Measurements from ENCODE around the gene PCDH1.

Gene PCDH1

DNA sequence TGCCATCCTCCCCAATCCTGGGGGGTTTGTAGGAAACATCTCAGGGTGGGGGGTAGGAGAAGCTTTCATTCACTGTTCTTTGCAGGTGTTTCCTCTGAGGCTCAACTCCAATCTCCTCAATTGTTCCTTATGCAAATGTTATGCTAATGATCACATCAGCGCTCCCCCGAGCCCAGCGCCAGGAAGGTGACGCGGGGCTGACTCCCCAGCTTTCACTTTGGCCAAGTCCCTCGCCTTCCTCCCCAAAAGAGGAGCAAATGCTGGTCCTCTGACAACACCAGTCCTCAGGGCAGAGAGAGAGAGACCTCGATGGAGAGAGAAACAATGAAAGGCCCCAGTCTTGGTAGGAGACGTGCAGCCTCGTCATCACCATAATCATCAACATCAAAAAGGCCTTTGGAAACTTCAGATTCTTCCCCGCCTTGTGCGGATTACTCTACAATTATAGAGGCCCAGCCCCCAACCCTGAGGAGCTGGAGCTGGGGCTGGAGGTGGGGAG is 39.1 kb downstream of the PCDH1 start:
- Histone ChIP-seq H3K27me3 (ENCODE audit: insufficient read depth, insufficient read length) (no peaks in the 10 kb centered on the region), H3K4me1 (ENCODE audit: insufficient read depth, insufficient read length) (peaks cover 16% of the 10 kb centered on the region), H3K36me3 (ENCODE audit: insufficient read depth, insufficient read length, low read length) (no peaks in the 10 kb centered on the region), H3K9ac (ENCODE audit: insufficient read length, low read depth) (no peak overlapping the region), H3K4me3 (ENCODE audit: insufficient read length, low read depth) (no peak overlapping the region), H3K9me3 (ENCODE audit: insufficient read depth, low read length) (no peaks in the 10 kb centered on the region)
- DNase-seq (ENCODE audit: low read depth, low spot score) = peak; percentile 84
- TF ChIP-seq SUZ12 (IDR thresholded peaks at IDR 0.05; ENCODE audit: extremely low read depth, insufficient read depth, insufficient read length) = no peak
- no peak for TF ChIP-seq YY1 (IDR thresholded peaks at IDR 0.05; ENCODE audit: insufficient read depth, insufficient read length)

DNA sequence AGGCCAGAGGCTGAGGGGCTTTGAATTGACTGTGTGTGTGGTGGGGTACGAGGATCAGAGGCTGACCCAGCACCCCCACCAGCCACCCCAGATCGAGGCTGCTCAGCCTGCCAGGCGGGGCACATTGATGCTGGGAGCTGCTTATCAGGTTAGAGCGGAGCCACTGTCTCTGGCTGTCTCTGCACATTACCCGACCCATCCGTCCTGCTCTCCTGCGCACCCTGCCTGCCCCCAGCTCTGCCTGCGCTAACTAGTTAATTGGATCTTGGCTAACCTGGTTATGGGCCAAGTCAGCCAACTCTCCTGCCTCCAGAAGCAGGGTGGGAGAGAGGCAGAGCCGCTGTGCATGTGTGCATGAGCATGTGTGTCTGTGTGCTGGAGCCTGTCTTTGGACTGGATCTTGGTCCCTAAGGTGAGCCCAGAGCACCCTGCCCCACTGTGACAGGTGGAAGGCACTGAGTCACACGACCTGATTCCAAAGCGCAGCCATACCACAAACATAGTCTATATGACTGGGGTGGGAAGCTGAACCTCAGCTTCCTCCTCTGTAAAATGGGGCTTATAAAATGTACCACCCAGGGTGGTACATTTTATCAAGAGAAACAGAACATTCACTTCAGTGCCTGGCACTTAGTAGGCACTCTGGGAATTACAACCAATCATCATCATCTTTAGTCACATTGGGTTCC is 39.7 kb downstream of the PCDH1 start:
- Histone ChIP-seq H3K9me3 (ENCODE audit: insufficient read depth, low read length) (no peaks in the 10 kb centered on the region), H3K4me1 (ENCODE audit: insufficient read depth, insufficient read length) (peaks cover 14% of the 10 kb centered on the region), H3K9ac (ENCODE audit: insufficient read length, low read depth) (peak overlapping the region; percentile 43), H3K4me3 (ENCODE audit: insufficient read length, low read depth) (no peak overlapping the region), H3K36me3 (ENCODE audit: insufficient read depth, insufficient read length, low read length) (no peaks in the 10 kb centered on the region), H3K27me3 (ENCODE audit: insufficient read depth, insufficient read length) (no peaks in the 10 kb centered on the region)
- TF ChIP-seq YY1 (IDR thresholded peaks at IDR 0.05; ENCODE audit: insufficient read depth, insufficient read length) (no peak), ZNF274 (IDR thresholded peaks at IDR 0.05; ENCODE audit: low read depth, low read length) (no peak)
- no peak for DNase-seq (ENCODE audit: low read depth, low spot score)

DNA sequence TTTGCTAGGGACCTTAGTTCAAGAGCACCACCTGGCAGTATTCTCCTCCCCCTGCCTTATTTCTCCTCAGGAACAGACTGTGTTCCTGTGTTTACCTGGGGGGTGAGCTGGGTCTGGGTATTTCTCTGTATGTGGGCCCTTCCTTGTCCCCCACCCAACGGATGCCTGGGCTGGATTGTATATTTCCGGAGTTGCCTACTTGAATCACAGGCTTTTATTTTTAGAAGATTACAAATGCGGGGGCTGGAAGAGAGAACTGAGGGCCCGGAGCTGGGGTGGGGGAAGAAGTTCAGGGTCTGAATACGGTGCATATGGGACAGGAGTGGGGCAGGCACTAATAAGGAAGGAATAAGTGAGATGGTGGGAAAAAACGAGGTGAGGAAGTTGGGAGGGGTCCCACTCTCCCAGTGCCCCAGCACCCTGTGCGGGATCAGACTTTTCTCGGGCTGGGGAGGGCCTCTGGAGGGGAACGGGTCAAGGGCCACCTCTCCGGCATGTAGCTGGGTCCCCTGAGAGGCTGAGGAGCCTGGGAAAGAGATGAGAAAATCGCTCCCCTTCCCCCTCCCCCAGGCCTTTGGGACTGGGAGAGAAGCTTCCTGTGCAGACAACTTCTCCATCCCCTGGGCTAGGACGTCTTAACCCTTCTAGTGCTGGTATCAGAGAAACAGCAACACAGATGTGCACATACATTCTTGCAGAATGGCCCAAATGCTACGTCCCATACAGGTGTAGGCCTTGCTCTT is 42.1 kb downstream of the PCDH1 start:
- H3K9ac ChIP-seq (ENCODE audit: insufficient read length, low read depth) = no peak overlapping the region
- H3K4me1 ChIP-seq (ENCODE audit: insufficient read depth, insufficient read length) = peaks cover 7% of the 10 kb centered on the region
- no peaks in the 10 kb centered on the region for H3K36me3 ChIP-seq (ENCODE audit: insufficient read depth, insufficient read length, low read length)
- no peak for DNase-seq (ENCODE audit: low read depth, low spot score)
- no peak overlapping the region for H3K4me3 ChIP-seq (ENCODE audit: insufficient read length, low read depth)
- H3K27me3 ChIP-seq (ENCODE audit: insufficient read depth, insufficient read length) = no peaks in the 10 kb centered on the region
- H3K9me3 ChIP-seq (ENCODE audit: insufficient read depth, low read length) = no peaks in the 10 kb centered on the region
- no peak for TF ChIP-seq SUZ12 (IDR thresholded peaks at IDR 0.05; ENCODE audit: extremely low read depth, insufficient read depth, insufficient read length)
- no peak for TF ChIP-seq YY1 (IDR thresholded peaks at IDR 0.05; ENCODE audit: insufficient read depth, insufficient read length)
- TF ChIP-seq ZNF274 (IDR thresholded peaks at IDR 0.05; ENCODE audit: low read depth, low read length) = no peak

DNA sequence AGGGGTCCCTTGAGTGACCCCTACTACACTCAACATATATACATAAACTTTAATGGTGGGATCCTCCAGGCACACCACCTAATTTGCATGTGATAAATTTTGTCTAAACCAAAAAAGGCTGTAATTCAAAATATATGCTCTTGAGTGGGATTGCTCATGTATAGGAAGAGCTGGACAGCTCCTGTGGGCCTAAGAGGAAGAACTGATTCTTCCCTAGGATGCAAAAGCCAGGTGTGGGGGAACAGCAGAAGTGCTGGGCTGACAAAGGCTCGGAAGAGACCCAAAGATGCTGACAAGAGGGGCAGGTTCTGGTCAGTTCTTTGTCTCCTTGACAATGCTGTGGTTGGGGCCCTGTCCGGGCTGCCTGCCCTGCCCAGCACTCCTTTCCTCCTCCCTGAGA is 43.9 kb downstream of the PCDH1 start:
- H3K9me3 ChIP-seq (ENCODE audit: insufficient read depth, low read length) = no peaks in the 10 kb centered on the region
- H3K4me1 ChIP-seq (ENCODE audit: insufficient read depth, insufficient read length) = peaks cover 7% of the 10 kb centered on the region
- H3K36me3 ChIP-seq (ENCODE audit: insufficient read depth, insufficient read length, low read length) = no peaks in the 10 kb centered on the region
- no peak overlapping the region for H3K9ac ChIP-seq (ENCODE audit: insufficient read length, low read depth)
- H3K4me3 ChIP-seq (ENCODE audit: insufficient read length, low read depth) = no peak overlapping the region
- no peak for TF ChIP-seq ZNF274 (IDR thresholded peaks at IDR 0.05; ENCODE audit: low read depth, low read length)
- TF ChIP-seq YY1 (IDR thresholded peaks at IDR 0.05; ENCODE audit: insufficient read depth, insufficient read length) = no peak
- TF ChIP-seq SUZ12 (IDR thresholded peaks at IDR 0.05; ENCODE audit: extremely low read depth, insufficient read depth, insufficient read length) = no peak
- no peaks in the 10 kb centered on the region for H3K27me3 ChIP-seq (ENCODE audit: insufficient read depth, insufficient read length)
- DNase-seq (ENCODE audit: low read depth, low spot score) = no peak

DNA sequence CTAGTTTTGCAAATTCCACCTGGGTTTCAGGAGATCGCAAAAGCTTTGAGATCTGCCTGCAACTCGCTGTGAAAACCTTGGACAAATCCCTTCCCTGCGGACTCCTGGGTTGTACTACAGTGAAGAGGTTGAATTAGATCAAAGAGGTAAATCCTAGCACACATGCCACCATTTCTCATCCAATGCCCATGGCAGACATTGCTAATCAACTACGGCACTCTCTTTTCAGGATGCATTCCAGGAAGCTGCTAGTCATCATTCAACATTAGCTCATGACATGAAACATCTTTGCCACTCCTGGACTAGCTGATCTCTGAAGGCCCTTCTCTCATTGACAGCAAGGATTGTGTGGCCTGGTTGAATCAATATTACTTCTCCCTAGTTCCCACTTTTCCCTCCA is 46.1 kb downstream of the PCDH1 start:
- no peaks in the 10 kb centered on the region for H3K36me3 ChIP-seq (ENCODE audit: insufficient read depth, insufficient read length, low read length)
- no peak for DNase-seq (ENCODE audit: low read depth, low spot score)
- no peak overlapping the region for H3K4me3 ChIP-seq (ENCODE audit: insufficient read length, low read depth)
- H3K27me3 ChIP-seq (ENCODE audit: insufficient read depth, insufficient read length) = no peaks in the 10 kb centered on the region
- H3K9me3 ChIP-seq (ENCODE audit: insufficient read depth, low read length) = no peaks in the 10 kb centered on the region
- TF ChIP-seq ZNF274 (IDR thresholded peaks at IDR 0.05; ENCODE audit: low read depth, low read length) = no peak
- TF ChIP-seq YY1 (IDR thresholded peaks at IDR 0.05; ENCODE audit: insufficient read depth, insufficient read length) = no peak
- no peak for TF ChIP-seq SUZ12 (IDR thresholded peaks at IDR 0.05; ENCODE audit: extremely low read depth, insufficient read depth, insufficient read length)
- H3K9ac ChIP-seq (ENCODE audit: insufficient read length, low read depth) = no peak overlapping the region
- H3K4me1 ChIP-seq (ENCODE audit: insufficient read depth, insufficient read length) = peaks cover 4% of the 10 kb centered on the region

DNA sequence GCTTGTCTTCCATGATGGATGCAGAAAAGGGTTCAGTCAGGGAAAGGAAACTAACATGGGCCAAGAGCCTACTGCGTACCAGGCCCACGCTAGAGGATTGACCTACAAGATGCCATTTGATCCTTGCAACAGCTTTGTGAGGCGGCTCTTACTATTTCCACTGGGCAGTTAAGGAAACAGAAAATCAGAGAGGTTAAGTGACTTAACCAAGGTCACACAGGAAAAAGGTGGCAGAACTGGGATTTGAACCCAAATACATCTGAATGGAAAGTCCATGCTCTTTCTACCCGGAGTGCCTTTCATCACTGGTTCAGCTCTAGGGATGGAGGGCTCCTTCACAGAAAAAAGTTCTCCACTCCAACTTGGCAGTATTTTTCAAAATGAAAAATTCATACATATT is 50.0 kb downstream of the PCDH1 start:
- no peaks in the 10 kb centered on the region for H3K4me1 ChIP-seq (ENCODE audit: insufficient read depth, insufficient read length)
- TF ChIP-seq YY1 (IDR thresholded peaks at IDR 0.05; ENCODE audit: insufficient read depth, insufficient read length) (no peak), ZNF274 (IDR thresholded peaks at IDR 0.05; ENCODE audit: low read depth, low read length) (no peak), SUZ12 (IDR thresholded peaks at IDR 0.05; ENCODE audit: extremely low read depth, insufficient read depth, insufficient read length) (no peak)
- no peak overlapping the region for H3K4me3 ChIP-seq (ENCODE audit: insufficient read length, low read depth)
- DNase-seq (ENCODE audit: low read depth, low spot score) = no peak
- no peak overlapping the region for H3K9ac ChIP-seq (ENCODE audit: insufficient read length, low read depth)
- H3K27me3 ChIP-seq (ENCODE audit: insufficient read depth, insufficient read length) = no peaks in the 10 kb centered on the region
- no peaks in the 10 kb centered on the region for H3K9me3 ChIP-seq (ENCODE audit: insufficient read depth, low read length)
- no peaks in the 10 kb centered on the region for H3K36me3 ChIP-seq (ENCODE audit: insufficient read depth, insufficient read length, low read length)

DNA sequence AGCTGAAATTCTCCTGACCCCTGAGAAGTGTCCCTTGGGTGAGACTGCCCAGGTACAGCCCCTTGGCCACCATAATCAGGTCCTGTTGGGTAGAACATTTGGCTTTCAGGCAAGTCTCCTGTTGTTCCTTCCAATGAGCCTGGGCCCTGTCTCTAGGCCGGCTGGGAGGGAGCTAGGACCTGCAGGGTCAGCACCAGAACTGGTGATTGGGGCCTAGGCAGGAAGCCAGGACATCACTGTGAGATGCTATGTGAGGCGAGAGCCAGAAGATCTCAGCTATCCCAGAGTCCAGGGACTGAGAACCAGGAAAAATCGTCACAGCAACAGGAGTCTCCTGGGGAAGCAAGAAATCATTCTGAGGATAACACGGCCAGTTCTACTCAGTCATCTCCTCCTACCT is 51.5 kb downstream of the PCDH1 start:
- H3K4me3 ChIP-seq (ENCODE audit: insufficient read length, low read depth) = no peak overlapping the region
- TF ChIP-seq YY1 (IDR thresholded peaks at IDR 0.05; ENCODE audit: insufficient read depth, insufficient read length) = no peak
- TF ChIP-seq ZNF274 (IDR thresholded peaks at IDR 0.05; ENCODE audit: low read depth, low read length) = no peak
- no peaks in the 10 kb centered on the region for H3K36me3 ChIP-seq (ENCODE audit: insufficient read depth, insufficient read length, low read length)
- H3K4me1 ChIP-seq (ENCODE audit: insufficient read depth, insufficient read length) = no peaks in the 10 kb centered on the region
- no peaks in the 10 kb centered on the region for H3K9me3 ChIP-seq (ENCODE audit: insufficient read depth, low read length)
- DNase-seq (ENCODE audit: low read depth, low spot score) = no peak
- no peaks in the 10 kb centered on the region for H3K27me3 ChIP-seq (ENCODE audit: insufficient read depth, insufficient read length)
- H3K9ac ChIP-seq (ENCODE audit: insufficient read length, low read depth) = no peak overlapping the region

All from NT2/D1 (cell line).